CMK (cell line): ENCODE measurements around the gene ZDHHC5.
A peak's percentile ranks its signal among the peaks of the same experiment; 100 is the strongest.
"Not testable (repeated sequence)": the region's sequence is repeated elsewhere in the genome, so short reads cannot be mapped to it uniquely, and the experiment has no call there.

ENCODE experiments used
- DNase-seq: peaks from one replicate; pipeline ENCODE4 v3.0.0-alpha.2; 2010; ENCODE audit warnings: low read depth

Gene ZDHHC5

DNA sequence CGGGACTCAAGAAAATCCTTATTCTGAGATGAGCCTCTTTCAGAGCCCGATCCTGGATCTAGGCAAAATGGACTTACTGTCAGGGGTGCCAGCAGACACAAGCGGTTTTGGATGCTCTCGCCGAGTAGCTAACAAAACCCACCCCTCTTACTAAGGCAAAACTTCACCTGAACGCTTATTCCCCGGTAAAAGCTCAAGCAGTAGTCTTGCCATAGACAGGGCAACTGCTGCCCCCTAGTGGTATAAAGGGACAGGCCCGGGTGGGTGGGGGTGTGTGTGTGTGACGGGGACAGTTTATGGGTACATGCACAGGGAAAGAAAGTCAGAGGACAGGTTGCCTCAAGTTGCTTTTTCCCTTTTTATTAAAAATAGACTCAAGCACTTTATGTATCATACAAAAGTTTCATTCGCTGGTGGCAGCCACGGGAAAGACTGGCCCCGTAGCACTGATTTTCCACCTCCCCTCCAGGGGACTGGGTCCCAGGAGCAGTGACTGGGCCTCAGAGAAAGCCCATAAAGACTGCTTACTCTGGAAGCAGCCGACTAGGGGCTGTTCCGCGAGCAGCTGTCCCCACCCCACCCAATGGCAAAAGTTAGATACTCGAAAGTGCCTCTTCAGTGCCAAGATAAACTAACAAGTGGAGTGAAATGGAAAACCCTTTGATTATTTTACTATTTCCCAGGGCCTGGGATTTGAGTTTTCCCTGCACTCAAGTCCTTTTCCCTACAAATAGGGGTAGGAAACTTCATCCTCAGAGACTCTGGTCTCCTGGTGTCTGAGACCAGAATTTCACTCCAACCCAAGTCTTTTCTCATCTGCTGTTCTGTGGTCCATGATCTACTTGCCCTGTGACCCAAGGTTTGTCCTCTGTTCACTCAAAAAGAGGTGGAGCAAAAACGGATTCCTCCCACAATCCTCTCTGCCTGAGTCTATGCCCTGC is 22.9 kb upstream of the ZDHHC5 start:
- DNase-seq = peak; percentile 67

DNA sequence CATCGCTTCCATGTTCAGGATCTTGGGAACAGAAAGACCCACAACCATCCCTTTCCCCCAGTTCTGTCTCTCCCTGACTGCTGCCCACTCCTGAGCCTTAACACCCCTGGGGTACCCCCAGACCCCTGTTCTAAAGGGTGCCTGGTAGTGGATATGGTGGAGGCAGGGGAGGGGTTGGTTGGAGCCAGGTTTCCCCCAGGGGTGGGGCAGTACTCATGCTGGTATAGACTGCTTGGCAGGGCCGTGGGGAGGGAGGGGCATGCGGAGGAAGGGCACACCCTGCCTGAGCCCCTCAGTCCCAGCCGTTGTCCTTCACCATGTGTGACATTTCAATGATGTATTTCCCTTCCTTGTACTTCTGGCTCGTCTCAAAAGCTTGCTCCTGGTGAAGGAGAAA is 22.2 kb upstream of the ZDHHC5 start:
- DNase-seq = no peak

DNA sequence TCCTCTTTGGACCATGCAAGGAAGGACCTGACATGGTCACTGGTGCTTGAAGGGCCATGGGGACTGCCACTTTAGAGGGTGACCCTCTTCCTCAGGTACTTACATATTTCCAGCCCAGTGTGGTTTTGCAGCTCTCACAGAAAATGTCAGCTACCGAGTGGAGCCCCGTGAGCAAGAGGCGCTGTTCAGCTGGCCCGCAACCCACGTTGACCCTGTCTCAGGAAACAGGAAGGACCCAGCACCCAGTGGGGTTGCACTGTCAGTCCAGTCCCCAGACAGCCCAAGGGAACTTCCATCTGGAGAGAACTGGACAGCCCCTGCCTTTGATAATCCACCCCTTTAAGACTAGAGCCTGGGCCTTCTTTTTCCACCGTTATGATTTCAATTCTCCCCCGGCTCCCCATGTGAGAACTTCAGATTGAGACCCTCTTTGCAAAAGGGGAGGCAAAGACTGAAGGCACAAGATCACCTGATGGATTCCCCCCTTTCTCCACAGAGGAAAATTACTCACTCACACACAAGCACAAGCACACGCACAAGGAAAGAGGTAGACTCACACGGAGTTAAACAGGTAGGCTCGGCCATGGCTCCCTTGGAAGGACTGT is 21.6 kb upstream of the ZDHHC5 start:
- DNase-seq = no peak

DNA sequence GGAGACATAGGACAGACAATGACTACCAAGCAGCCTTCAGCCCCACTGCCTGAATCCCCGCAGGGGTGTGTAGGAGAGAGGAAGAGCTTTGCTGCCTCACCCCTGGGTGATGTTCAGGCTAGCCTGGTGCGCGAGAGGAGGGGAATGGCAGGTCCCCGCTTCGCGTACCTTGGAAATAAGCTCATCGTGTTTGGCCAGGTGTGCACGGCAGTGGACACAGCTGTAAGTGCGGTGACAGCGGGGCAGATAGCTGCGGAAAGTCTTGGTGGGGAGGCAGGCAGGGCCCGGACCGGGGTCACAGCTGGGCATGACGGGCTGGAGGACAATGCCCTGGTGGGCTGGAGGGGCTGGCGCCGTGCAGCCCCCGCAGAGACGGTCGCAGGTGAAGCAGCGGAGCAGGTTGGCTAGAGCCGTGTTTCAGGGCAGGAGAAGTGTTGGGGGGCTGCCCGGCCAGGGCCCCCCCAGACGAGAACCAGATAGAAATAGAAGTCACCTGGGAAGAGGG is 21.1 kb upstream of the ZDHHC5 start:
- DNase-seq = no peak

DNA sequence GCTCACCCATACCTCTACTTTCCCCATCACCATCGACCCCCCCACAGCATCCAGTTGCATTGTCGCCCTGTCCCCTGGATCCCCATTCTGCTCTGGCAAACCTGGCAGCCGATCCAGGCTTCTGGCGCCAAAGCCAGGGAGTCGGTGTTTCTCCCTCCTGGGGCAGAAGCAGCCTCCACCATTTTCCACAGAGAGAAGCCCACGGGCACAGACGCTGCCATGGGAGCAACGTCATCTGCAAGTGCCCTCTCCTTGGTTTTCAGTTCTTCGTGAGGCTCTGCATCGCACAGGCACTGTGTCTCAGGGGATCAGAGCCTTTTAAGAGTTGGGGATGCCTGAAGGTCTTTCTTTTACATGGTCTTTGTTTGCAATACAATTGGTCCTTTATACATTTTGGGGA is 20.5 kb upstream of the ZDHHC5 start:
- no peak for DNase-seq

DNA sequence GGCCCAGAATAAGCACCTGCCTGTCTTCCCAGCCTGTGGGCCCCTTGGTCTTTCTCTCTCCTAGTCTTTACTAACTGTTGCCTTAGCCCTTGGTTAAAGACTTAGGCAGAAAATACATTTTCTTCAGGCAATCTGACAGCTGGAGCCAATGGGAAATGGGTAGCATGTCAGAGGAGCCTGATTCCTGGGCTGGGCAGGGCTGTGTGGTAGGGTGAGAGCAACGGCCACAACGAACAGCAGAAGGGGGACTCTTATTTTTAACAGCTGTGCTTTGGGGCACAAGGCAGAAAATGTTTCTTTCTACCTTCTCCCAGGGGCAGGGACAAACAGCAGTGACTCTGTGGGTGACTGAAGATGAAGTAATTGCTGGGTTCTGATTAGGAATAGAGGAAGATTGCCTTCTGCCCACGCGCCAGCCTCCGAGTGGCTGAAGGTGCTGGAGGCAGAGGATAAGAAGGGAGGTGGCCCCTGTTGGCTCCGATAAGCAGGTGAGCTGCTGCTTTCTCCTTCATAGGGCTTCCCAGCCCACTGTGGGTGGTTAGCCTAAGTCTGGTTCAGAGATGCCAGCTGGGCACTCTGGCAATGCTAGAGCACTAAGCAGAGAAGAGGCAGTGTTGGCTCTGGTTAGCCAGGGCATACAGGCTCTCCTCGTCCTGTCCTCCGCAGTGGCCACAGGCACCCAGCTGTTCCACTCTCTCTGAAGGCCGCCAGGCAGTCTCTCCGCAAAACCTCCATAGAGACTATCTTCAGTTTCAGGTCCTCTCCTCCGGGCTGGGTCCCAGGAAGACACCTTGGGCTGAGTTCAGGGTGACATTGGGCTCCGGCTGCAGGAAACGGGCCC is 19.7 kb upstream of the ZDHHC5 start:
- DNase-seq = no peak

DNA sequence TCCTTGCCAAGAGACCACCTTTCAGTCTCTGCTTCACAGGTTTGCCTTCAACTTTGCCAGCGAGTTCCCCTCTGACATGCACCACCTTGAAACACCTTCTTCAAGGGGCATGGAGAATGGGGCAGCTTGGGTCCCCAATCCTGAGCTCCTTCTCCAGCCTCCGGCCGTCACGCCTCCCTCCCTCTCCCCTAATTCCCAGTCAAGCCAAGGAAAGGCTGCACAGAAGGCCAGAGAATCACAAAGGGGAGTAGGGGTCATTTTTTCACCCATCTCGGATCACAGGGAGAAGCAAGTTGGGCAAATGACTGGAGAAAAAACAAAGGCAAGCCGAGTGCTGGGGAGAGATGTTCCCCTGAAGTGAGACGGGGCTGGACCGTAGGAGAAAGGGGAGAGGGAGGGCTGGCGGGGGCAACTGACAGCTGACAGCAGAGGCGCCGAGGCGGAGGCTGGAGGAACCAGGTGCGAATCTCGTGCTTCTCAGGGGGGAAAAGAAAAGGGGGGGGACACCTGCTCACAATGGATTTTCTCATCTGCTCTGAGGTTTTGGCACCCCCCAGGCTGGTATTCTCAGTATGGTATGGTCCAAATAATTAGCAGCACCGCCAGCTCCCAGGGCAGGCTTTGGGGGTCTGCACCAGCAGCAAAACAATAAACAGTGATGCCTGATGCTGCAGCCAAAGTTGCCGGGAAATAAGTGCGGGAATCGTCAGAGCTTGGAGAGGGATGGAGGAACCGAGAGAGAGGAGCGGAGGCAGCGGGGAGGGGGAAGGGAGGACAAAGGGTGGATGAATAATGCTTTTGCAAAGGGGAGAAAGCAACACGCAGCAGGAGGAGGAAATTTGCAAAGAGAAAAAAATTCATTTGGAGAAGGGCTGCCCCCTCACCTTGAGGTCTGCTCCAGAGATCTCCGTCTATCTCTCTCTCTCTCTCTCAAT is 18.8 kb upstream of the ZDHHC5 start:
- DNase-seq = no peak

DNA sequence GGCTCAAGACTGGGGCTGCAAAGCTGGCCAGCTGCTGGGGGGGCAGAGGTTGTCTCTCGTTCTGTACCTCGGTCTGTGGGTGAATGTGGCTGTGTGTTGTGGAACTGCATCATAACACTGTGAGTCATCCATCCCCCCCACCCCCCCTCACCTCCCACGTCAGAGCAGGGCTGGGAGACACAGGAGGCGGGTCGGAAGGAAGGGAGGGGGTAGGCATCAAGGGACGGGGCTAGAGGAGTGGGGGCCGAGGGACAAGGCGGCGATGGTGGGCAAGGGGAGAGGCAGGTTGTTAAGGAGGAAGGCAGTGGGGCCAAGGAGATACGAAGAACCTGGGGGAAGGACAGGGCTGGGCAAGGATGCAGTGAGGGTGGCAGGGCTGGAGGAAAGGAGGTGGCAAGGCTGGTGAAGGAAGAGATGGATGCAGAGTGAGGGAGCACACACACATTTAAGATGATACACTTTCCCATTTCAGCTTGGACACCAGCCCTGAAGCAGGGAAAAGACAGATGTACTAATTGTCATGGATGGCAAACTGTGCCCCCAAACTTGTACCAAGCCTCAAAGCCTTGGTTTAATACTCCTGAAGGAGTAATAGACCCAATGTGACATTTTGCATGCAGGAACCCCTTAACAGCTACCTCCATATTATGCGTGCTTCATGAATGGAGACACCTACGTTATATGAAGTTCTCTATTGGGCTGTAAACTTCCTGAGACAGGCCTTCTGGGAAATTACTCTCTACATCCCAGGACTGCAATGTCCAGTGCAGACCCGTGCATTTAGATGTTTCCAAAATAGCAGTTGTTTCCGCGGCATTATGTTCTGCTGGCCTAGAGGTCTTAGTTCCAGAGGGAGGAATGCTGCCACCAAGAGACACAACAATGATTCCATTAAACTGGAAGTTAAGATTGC is 17.8 kb upstream of the ZDHHC5 start, which contains the start of gene YPEL4:
Gene YPEL4 (minus strand): TSS at position 87 of the 913 bp plus-strand sequence. CDS start 2,805 bp downstream, outside the sequence.
- DNase-seq = no peak

DNA sequence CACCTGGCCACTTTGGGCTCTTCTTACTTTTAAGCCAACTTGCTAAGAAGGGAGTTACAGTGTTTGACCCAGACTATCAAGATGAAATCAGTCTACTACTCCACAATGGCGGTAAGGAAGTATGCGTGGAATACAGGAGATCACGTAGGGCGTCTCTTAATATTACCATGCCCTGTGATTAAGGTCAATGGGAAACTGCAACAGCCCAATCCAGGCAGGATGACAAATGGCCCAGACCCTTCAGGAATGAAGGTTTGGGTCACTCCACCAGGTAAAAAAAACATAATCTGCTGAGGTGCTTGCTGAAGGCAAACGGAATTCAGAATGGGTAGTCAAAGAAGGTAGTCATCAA is 17.2 kb upstream of the ZDHHC5 start:
- DNase-seq = no peak

DNA sequence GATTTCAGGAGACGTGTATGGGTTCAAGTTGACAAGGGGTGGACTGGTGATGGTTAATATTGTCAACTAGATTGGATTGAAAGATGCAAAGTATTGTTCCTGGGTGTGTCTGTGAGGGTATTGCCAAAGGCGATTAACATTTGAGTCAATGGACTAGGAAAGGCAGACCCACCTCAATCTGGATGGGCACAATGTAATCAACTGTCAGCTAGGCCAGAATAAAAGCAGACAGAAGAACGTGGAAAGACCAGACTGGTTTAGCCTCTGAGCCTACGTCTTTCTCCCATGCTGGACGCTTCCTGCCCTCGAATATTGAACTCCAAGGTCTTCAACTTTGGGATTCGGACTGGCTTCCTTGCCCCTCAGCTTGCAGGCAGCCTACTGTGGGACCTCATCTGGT is 16.5 kb upstream of the ZDHHC5 start:
- no peak for DNase-seq

DNA sequence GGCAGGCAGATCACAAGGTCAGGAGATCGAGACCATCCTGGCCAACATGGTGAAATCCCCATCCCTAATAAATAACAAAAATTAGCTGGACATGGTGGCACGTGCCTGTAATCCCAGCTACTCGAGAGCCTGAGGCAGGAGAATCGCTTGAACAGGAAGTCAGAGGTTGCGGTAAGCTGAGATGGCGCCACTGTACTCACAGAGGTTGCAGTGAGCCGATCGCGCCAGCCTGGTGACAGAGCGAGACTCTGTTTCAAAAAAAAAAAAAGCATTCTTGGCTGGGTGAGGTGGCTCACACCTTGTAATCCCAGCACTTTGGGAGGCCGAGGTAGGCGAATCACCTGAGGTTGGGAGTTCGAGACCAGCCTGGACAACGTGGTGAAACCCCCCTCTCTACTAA is 15.7 kb upstream of the ZDHHC5 start:
- DNase-seq = not testable (repeated sequence)

DNA sequence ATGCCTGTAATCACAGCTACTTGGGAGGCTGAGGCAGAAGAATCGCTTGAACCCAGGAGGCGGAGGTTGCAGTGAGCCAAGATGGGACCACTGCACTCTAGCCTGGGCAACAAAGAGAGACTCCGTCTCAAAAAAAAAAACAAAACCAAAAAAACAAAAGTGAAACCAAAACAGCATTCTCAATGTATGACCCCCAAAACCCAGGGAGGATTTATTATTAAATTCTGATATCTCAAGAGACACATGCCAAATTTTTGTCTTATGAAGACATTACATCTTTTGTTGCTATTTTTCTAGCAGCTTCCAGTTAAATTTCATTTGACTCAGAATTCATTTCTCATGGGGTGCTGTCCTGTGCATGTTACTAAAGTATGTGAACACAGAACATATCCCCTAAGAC is 15.3 kb upstream of the ZDHHC5 start:
- DNase-seq = no peak

DNA sequence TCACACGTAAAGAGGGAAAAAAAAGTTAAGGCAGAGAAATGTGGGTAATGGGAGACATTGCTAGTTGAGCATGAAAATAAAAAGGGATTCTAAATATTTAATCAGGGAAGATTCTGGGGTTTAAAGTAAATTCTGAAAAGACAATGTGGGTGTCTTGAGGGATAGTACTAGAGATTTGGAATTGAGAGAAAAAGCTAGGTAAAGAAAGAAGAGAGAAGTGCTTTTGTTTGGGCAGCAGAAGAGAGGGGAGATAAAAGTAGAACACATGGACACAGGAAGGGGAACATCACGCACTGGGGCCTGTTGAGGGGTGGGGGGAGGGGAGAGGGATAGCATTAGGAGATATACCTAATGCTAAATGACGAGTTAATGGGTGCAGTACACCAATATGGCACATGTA is 14.8 kb upstream of the ZDHHC5 start:
- no peak for DNase-seq

DNA sequence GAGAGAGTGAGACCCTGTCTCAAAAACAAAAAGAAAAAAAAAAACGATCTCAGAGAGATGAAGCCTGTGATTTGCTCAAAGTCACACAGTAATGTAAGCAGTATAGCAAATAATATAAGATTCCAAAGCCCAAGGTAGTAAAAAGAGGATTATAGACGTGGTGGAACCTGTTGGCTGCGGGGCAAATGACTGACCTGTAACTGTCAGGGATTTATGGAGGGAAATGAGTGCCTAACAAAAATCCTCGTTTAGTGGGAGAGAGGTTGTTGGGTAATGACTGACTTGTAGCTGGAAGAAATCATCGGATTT is 11.1 kb upstream of the ZDHHC5 start:
- no peak for DNase-seq

DNA sequence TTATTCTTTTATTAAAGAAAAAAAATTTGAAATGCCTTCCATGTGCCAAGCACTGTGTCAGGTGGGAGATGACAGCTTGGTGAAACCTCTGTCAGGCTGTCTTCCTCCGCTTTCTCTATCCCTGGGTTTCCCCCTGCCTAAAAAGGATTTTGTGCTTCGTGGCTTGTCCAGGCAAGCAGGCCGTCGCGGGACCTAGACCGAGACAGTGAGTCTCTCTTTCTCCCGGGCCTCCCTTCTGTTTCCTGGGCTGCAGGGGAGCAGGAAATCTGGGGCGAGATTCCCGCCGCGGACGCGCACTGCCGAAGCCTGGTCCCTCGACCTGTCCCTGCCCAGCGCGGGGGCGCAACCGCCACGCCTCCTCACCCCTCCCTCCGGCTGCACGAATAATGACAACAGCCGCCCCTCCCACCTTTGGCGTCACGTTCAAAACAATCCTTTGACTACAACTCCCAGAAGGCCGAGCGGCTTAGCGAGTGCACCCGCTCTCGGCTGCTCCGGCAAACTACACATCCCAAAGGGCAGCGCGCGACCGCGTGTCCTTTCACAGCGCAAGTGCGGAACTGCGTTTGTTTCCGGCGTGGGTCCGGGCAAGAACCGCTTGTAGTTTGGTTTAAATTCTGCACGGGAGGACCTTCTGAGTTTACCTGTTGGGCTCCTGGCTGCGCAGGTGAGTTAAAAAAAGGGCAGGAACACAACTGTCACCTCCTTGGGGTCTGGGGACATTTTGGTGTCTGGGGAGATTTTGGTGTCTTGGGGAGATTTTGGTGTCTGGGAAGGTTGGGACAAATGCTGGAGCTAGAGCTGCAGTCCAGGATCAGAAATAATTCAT is 10.5 kb upstream of the ZDHHC5 start, which contains the start of gene CLP1:
Gene CLP1 (plus strand): TSS at position 569 of the 829 bp plus-strand sequence. CDS start 1,715 bp downstream, outside the sequence.
- peak; percentile 89 for DNase-seq

DNA sequence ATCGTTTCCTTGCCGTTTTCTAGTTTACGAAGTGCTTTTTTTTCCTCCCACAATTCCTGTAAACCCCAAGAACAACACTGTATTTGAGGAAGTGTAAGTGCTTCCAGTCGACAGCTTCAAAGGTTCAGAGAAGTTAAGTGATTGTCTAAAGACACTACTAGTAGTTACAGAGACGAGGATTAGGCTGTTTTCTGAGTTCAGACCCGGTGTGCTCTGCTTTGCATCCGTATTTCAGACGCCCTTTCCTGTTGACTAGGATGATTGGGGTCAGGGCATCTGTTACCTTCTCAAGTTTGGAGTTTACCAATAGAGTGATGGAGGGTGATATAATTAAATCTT is 9.9 kb upstream of the ZDHHC5 start:
- DNase-seq = no peak

DNA sequence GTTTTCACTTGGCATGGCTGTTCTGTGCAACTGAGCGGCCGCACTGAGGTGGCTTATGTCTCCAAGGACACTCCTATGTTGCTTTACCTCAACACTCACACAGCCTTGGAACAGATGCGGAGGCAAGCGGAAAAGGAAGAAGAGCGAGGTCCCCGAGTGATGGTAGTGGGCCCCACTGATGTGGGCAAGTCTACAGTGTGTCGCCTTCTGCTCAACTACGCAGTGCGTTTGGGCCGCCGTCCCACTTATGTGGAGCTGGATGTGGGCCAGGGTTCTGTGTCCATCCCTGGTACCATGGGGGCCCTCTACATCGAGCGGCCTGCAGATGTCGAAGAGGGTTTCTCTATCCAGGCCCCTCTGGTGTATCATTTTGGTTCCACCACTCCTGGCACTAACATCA is 8.2 kb upstream of the ZDHHC5 start:
- DNase-seq = no peak

DNA sequence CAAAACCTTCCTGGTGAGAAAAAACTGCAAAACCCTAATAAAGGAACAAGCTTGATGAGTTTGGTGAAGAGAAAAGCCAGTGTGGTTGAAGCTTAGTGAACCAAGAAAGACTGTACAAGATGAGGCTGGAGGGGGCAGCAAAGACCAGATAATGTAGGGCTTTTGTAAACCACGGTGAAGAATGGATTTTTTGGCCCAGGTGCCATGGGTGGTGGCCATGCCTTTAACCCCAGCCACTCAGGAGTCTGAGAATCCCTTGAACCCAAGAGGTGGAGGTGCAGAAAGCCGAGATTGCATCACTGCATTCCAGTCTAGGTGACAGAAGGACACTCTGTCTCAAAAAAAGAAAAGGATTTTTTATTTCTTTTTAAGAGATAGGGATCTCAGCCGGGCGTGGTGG is 5.0 kb upstream of the ZDHHC5 start:
- no peak for DNase-seq

DNA sequence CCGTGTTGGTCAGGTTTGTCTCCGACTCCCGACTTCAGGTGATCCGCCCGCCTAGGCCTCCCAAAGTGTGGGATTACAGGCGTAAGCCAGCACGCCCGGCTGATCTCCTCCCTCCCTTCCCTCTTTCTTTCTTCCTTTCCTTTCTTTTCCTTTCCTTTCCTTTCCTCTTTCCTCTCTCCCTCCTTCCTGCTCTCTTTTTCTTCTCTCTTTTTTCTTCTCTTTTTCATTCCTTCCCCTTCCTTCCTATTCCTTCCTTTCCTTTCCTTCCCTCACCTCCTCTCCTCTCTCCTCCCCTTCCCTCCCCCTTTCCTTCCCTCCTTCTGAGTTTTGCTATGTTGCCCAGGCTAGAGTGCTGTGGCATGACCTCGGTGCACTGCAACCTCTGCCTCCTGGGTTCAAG is 3.9 kb upstream of the ZDHHC5 start:
- no peak for DNase-seq
